Measurements from ENCODE around the gene EFEMP2.
"Not testable (repeated sequence)": the region's sequence is repeated elsewhere in the genome, so short reads cannot be mapped to it uniquely, and the experiment has no call there.

The EFEMP2 gene

GRCh38 chr11:65900125-65900898 lies 27.7 kb upstream of the EFEMP2 start, which contains the start of gene FOSL1:
Gene FOSL1 (minus strand): TSS chr11:65900388. CDS start chr11:65900339, 49 bp downstream.
- DNase-seq = peak; percentile 93

GRCh38 chr11:65899356-65900124 lies 26.9 kb upstream of the EFEMP2 start:
- DNase-seq = peak; percentile 46

- DNase-seq = no peak
These were observed 26.2 kb upstream of the EFEMP2 start for GRCh38 chr11:65898656-65899355.

DNA sequence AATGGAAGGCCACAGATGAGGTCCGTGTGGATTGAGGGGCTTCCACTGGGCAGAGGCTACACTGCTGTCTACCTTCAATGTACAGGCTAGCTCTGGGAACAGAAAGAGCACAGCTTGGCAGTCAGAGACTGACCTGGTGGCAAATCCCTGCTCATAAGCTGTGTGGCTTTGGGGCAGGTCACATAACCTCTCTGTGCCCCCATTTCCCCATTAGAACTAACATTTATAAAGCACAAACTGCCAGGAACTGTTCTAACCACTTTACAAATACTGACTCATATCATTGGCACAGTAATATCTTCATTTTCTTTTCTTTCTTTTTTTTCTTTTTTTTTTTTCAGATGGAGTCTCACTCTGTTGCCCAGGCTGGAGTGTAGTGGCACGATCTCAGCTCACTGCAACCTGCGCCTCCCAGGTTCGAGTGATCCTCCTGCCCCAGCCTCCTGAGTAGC lies 24.4 kb upstream of the EFEMP2 start:
- DNase-seq = no peak

GRCh38 chr11:65896034-65896999 lies 23.7 kb upstream of the EFEMP2 start:
- DNase-seq = no peak

GRCh38 chr11:65895482-65895981 lies 22.9 kb upstream of the EFEMP2 start:
- no peak for DNase-seq

DNA sequence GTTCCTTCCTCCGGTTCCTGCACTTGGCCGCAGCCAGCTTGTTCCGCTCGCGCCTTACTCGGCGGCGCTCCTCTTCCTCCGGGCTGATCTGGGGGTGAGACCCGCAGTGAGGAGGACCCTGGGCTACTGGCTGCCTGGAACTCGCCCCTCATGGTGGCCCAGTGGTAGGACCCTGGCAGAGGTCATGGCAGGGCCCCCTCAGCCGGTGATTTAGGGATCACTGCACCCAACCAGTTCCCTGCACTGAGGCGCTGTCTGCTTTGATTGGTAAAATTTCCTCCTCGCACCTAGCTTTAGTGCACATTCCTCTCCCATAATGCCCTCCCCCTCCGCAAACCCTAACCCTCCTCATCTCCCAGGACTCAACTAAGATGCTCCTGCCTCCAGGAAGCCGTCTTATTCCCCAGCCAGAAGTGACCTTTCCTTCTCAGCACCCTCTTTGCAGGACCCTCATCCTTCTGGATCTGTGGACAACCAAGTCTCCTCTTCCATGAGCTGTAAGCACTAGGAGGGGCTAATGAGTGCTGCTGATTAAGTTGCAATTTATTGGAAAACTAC lies 21.5 kb upstream of the EFEMP2 start:
- no peak for DNase-seq

- no peak for DNase-seq
These were observed 20.2 kb upstream of the EFEMP2 start for GRCh38 chr11:65892661-65893317.

- not testable (repeated sequence) for DNase-seq
These were observed 19.5 kb upstream of the EFEMP2 start for GRCh38 chr11:65892137-65892540.

GRCh38 chr11:65891219-65892136 lies 18.9 kb upstream of the EFEMP2 start:
- no peak for DNase-seq

- peak; percentile 96 for DNase-seq
These were observed 18.0 kb upstream of the EFEMP2 start, which contains the start of gene CCDC85B for GRCh38 chr11:65890324-65891218. Gene CCDC85B (plus strand): TSS chr11:65890673. CDS start chr11:65890784, 111 bp downstream.

DNA sequence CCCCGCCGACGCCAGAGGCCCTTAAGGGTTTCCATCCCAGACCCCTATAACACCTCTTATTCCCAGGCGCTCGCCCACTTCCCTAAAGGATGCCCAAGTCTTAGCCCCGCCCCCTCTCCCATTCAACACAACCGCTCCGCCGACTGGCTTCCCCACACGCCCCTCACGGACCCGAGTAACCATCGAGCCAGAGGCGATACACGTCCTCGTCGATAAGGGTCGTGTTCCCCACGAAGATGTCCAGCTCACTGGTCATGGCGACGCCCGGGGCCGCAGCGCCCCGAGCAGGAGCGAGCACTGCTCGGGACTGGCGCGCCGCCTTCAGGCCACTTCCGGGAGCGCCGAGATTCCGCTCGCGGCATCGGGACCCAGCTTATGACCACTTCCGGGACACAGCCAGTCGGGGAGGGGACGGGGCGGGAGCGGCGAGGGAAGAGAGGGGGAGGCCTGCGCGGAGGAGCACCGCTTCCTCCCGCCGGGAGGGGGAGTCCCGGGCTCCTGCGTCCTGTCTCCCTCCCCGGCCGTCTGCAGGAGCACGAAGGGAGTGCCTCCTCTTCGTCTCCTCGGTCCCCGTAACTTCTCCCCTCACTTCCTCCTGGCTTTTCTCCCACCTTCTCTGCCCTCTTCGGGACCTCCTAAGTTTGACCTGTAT lies 15.7 kb upstream of the EFEMP2 start, which contains the start of gene FIBP:
Gene FIBP, minus strand, starts transcription at position 309 of the 652 bp plus-strand sequence. Its CDS starts 53 bp downstream, at position 256.
- DNase-seq = peak; percentile 93

GRCh38 chr11:65887723-65888162 lies 15.1 kb upstream of the EFEMP2 start:
- DNase-seq = no peak

DNA sequence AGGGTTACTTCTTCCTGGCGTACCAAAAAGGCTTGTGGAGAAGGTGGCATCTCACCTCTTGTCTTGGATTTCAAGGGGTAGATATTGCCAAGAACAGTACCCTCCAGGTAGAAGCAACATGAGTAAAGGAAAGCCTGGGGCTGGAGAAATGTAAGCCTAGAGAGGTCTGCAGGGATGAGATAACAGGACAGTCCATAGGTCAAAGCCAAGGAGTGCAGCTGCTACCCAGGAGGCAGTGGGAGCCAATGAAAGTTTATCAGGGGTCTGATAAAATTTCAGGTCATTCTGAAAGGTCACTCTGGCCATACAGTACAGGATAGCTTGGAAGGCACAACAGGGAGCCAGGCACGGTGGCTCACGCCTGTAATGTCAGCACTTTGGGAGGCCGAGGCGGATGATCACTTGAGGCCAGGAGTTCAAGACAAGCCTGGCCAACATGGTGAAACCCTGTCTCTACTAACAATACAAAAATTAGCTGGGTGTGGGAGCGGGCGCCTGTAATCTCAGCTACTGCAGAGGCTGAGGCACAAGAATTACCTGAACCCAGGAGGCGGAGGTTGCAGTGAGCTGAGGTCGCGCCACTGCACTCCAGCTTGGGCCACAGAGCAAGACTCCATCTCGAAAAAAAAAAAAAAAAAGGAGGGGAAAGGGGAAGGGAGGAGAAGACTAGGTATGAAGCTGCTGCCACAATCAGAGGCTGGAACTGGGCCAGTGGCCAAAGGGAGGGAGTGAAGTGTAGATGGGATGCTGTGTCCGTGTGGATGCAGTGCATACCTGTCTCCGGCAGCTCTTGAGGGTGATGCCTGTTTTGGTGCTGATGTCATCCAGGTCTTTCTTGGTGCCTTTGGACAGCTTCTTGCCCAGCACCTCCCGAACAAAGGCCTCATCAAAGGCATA lies 14.5 kb upstream of the EFEMP2 start:
- no peak for DNase-seq

DNA sequence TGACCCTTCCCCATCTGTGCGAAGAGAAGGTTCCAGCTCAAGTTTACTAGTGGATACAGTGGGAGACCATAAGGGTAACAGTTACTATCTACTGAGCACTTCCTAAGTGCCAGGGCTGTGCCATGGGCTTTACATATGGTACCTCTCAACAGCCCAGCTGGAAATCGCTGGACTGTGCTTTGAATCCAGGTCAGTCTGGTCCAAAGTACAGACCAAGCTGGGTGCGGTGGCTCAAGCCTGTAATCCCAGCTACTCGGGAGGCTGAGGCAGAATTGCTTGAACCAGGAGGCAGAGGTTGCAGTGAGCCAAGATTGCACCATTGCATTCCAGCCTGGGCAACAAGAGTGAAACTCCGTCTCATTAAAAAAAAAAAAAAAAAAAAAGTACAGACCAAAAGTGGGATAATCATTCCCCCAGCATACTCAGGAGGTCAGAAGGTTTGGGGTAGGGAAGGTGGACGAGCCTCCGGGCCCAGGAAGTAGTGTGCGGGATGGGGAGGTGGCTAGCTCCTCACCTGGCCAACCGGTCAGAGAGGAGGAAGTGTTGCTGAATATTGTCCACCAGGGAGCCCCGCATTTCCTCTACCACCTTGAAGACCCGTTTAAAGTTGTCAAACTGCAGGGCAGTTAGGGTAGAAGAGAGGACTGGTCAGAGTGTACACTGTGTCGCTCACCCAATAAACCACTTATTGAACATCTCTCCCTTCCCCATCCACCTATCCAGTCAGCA lies 13.4 kb upstream of the EFEMP2 start:
- no peak for DNase-seq

GRCh38 chr11:65885231-65885630 lies 12.6 kb upstream of the EFEMP2 start:
- no peak for DNase-seq
